NCI-H69 (cell line): ENCODE results near the gene MALL.
"Not testable (repeated sequence)": the region's sequence is repeated elsewhere in the genome, so short reads cannot be mapped to it uniquely, and the experiment has no call there.

ENCODE experiments used
- DNase-seq: peaks from one replicate; lab custom pipeline; 2025; lab: John Stamatoyannopoulos, UW

Gene MALL

GRCh38 chr2:110115291-110116032 is at the start of gene MALL:
Gene MALL, minus strand, starts transcription at chr2:110115822. Its CDS starts 30 bp downstream, at chr2:110115792.
- DNase-seq, result peak; percentile 68

- DNase-seq, result peak; percentile 42
Observed at GRCh38 chr2:110157153-110157793, 41.7 kb upstream of the MALL start.

GRCh38 chr2:110154828-110155227 is 39.2 kb upstream of the MALL start:
- not testable (repeated sequence) for DNase-seq

GRCh38 chr2:110154188-110154587 is 38.6 kb upstream of the MALL start:
- DNase-seq, result not testable (repeated sequence)

- no peak for DNase-seq
Observed at GRCh38 chr2:110153416-110153815, 37.8 kb upstream of the MALL start.

GRCh38 chr2:110152943-110153342 is 37.3 kb upstream of the MALL start:
- no peak for DNase-seq

- no peak for DNase-seq
Observed at GRCh38 chr2:110149330-110150220, 34.0 kb upstream of the MALL start.

- DNase-seq, result no peak
Observed at GRCh38 chr2:110146945-110147332, 31.3 kb upstream of the MALL start.

- DNase-seq, result no peak
Observed at GRCh38 chr2:110146183-110146944, 30.7 kb upstream of the MALL start.

GRCh38 chr2:110143982-110144381 is 28.4 kb upstream of the MALL start:
- no peak for DNase-seq

- no peak for DNase-seq
Observed at GRCh38 chr2:110140401-110140800, 24.8 kb upstream of the MALL start.

- DNase-seq, result no peak
Observed at GRCh38 chr2:110134025-110134424, 18.4 kb upstream of the MALL start.

GRCh38 chr2:110131166-110131565 is 15.5 kb upstream of the MALL start:
- DNase-seq, result no peak

GRCh38 chr2:110130757-110131156 is 15.1 kb upstream of the MALL start:
- DNase-seq, result no peak

GRCh38 chr2:110126906-110127305 is 11.3 kb upstream of the MALL start:
- DNase-seq, result peak; percentile 83

- DNase-seq, result peak; percentile 86
Observed at GRCh38 chr2:110126086-110126773, 10.6 kb upstream of the MALL start.

GRCh38 chr2:110124939-110125691 is 9.5 kb upstream of the MALL start:
- DNase-seq, result peak; percentile 5

- DNase-seq, result peak; percentile 26
Observed at GRCh38 chr2:110124038-110124825, 8.6 kb upstream of the MALL start.

GRCh38 chr2:110121592-110121991 is 6.0 kb upstream of the MALL start:
- no peak for DNase-seq

- no peak for DNase-seq
Observed at GRCh38 chr2:110121052-110121334, 5.4 kb upstream of the MALL start.
